GM19351 (cell line): ENCODE measurements around the gene RNF115.
"Not testable (repeated sequence)": the region's sequence is repeated elsewhere in the genome, so short reads cannot be mapped to it uniquely, and the experiment has no call there.

Experiments used
- ATAC-seq: cut with Tn5 transposase; IDR thresholded peaks from one replicate; pipeline ENCODE4 v1.9.1; 2021; ENCODE audit warnings: mild to moderate bottlenecking, moderate library complexity; ENCODE audit not compliant: unreplicated experiment

Gene RNF115

DNA sequence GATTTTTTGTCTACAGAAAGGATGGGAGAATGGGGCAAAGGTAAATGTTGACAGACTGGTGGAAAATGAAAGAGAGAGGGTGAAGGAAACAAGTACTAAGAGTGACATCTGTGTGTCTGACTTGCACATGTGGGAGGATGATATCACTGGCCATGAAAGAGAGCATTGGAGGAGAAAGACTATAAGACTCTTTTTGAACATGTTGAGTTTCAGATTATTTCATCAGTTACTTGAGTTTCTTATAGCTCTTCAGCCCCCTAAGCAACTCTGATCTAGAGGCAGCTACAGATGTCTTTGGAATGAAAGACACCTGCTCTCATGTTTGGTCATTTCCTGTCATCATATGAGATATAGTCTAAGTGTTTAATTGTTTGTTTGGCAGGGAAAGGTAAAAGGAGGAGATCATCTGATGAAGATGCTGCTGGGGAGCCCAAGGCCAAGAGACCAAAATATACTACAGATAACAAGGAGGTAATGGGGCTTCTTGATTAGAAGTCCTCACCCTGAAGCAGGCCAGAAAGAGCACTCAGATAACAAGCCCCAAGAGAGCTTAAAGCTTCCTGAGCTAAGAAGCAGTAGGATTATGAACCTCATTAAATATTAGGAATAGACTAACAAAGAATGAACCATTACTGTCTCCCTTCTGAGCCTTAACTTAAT, 4.6 kb upstream of the RNF115 start:
- ATAC-seq = no peak

DNA sequence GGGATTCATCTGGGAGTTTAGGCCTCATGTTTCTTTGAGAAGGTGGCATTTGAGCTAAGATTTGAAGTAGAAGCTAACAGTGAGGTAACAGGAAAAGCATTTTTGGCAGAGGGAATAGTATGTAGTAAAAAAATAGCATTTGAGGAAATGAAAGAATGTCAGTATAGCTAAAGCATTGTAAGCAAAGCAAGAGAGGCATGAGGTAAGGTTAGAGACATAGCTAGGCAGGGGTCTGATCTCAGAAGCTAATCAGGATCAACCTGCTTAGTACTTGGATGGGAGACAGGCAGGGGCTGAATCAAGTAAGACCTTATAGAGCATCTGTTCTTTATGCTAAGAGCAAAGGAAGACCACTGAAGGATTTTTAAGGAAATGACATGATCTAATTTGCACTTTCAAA, 4.1 kb upstream of the RNF115 start:
- no peak for ATAC-seq

DNA sequence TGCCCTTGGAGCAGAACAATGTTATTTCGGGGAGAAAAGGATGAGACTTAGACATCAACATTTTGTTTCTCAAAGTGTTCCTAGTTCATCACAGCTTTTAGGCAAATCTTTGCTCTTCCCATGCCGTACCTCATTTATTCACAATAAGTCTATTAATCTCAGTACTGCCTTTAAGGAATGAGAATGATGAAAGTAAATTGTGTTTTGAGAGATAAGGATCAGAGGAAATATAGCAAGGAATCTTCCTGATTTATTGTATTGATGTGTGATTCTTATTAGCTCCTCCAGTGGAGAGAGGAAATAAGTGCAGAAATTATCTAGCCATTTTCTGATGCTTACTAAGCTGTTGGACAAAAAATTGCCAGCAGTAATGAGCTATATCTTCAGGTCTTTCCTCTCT, 2.1 kb upstream of the RNF115 start:
- no peak for ATAC-seq

DNA sequence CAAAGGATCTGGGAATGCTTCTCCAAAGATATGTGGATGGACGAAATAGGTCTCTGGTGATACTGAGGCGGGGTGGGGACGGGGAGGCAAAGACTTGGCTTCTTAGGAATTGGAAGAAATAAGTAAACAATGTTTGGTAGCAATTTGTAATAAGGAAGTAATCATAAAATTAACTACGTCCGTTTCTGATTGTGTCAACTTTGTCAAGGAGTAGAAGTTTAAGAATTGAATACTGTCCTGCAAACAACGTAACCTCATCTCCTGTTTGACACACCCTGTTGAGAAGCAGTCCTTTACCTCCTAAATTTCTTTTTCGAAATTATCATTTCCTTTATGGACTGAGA, 576 bp upstream of the RNF115 start:
- ATAC-seq = no peak

DNA sequence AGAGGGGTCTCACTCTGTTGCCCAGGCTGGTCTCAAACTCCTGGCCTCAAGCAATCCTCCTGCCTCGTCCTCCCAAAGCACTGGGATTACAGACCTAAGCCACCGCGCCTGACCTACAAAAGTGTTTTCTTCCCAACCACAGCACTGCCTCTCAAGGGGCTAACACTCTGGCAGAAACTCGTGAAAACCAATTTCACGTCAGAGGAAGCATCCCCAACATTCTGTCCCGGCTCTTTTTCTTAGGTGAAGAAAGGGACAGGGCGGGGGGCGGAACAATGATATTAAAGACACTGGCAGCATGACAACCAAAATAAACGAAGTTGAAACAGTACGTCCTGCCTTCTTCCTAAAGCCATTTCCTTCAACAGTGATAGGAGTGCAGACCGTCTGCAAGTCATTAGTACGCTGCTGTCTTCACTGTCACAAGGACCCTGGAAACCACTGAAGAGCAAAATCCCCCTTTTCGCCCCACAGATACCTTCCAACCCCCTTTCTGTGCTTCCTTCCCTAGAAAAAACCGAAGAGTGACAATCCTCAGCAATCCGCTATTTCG, 1.0 kb downstream of the RNF115 start:
- ATAC-seq = not testable (repeated sequence)

DNA sequence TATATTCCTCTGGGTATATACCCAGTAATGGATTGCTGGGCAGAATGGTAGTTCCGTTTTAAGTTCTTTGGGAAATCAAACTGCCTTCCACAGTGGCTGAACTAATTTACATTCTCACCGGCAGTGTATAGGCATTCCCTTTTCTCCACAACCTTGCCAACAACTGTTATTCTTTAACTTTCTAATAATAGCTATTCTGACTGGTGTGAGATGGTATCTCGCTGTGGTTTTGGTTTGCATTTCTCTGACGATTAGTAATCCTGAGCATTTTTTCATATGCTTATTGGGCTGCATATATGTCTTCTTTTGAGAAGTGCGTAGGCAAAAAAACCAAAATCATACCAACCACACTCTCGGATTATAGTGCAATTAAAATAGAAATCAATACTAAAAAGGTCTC, 5.8 kb downstream of the RNF115 start:
- not testable (repeated sequence) for ATAC-seq

DNA sequence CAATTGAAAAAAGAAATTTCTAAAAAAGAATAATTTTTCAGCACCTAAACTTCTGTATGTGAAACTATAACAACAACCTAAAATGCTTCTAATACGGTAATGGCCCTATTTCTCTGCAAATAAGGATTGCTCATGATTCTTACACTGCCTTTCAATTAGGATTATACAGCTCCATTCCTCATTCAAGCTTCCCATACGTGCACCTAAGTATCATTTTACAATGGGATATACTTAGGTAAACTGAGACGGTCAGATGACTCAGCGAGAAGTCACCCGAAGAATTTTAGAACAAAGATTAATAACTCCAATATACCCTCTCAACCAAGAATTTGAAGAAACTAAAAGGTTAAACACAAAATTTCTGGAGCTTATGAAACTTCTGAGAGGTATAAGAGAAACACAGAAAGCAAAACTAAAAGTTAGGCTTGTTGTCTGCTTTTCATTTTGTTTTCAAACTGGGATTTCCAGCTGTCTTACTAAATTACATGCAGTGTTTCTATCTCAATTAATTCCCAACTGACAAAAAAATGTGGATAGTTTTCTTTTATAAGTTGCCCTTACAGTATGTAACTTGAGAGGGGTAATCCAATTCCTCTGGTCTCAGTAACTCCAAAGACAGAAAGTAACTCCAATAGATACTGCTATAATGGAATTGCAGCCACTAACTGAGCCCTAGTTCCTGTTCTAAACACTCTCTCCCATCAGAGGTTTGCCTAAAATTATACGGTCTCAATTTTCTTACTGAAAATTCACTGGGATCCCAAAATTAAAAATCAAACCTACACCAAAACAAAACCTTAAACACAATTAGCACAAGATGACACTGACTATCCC, 10.7 kb downstream of the RNF115 start:
- ATAC-seq = not testable (repeated sequence)

DNA sequence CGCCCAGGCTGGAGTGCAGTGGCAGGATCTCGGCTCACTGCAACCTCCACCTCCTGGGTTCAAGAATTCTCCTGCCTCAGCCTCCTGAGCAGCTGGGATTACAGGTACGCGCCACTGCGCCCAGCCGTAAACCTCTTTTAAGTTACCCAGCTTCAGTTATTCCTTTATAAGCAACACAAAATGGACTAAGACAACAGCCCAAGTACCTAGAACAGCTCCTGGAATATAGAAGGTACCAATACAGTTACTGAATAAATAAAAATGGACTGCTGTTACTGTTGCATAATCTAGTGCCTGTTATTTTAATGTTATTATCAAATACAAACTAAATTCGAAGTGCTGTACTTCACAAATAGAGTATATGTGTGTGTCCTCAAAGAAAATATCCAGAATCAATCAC, 17.1 kb downstream of the RNF115 start:
- ATAC-seq = no peak

DNA sequence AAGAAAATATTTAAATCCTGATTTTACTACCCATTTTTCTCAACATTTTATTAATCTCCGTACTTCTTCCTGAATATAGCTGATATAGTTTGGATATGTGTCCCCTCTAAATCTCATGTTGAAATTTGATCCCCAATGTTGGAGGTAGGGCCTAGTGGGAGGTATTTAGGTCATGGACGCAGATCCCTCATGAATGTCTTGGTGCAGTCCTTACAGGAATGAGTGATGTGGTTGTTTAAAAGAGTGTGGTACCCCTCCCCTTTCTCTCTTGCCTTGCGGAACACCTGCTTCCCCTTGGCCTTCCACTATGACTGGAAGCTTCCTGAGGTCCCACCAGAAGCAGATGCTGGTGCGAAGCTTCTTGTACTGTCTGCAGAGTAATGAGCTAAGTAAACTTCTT, 17.5 kb downstream of the RNF115 start:
- ATAC-seq = no peak

DNA sequence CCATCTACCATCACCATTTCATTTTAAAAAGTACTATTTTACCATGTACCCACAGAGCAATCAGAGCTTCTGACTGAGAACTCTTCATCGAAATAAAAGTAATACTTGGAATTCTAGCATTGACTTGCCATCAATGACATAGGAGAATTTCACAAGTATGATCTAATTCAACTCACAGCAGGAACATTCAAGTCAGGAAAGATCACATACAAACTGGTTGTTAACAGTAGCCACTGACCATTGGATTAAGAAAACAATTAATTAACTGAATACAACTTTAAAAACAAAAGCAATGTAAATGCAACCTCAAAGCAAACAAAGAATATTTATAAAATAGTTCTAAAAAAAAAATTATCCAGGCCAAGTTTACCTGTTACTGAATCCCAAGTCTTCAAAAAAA, 18.8 kb downstream of the RNF115 start:
- ATAC-seq = no peak

DNA sequence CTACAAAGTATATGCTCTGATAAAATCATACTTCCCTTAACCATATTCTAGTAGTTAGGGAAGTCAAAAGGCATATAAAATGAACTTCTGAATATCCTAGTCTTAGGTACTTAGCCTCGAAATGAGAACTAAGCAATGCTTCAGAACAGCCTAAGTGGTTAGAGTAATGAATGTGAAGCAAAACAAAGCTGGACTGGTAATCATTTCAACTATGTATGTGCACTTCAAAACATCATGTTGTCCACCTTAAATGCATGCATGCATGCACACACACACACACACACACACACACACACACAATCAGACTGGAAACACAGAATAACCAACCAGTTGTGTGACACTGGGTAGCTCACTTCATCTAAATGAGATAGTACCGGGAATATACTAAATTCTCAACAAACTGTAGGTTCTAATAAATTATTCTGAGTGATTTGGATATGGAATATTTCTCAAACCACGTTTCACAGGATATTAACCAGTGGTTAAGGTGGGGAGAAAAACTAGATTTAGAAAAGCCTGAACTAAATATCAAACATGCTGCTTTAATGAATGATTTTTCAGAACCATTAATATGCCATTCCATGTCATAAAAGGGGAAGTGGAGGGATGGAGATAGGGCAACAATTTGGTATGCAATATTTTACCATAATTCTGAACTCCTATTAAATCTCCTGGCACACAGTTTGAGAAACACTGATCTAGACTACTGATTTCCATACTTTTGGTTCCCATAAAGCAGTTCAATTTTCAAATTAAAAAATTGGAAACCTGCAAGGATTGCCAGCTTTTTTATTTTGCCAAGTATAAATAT, 19.5 kb downstream of the RNF115 start:
- ATAC-seq = no peak

DNA sequence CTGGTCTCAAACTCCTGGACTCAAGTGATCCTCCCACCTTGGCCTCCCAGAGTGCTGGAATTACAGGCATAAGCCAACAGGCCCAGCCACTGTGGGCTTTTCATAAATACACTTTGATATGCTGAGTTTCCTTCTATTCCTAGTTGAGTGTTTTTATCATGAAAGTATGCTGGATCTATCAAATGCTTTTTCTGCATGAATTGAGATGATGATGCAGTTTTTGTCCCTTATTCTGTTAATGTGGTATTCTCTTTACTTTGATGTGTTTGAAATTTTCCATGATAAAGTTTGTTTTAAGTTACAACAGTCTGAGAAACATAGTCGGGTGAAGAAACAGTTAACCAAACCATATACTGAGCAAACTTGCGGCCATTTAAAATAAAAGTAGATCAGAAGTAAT, 24.1 kb downstream of the RNF115 start:
- no peak for ATAC-seq

DNA sequence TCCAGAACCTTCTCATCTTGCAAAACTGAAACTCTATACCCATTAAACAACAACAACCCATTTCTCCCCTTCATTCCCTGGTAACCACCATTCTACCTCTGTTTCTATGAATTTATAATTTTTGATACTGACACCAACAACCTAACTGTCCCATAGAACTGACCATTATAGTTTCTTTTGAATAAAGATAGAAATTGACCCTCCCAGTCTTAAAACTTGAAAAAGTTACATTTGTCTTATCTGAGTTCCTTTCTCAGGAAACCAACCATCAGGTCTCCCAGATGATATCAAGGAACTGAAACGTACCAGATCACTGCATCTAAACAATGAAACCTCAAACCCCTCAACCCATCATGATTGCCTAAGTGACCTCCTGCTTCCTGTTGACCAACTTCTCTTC, 27.1 kb downstream of the RNF115 start:
- ATAC-seq = no peak

DNA sequence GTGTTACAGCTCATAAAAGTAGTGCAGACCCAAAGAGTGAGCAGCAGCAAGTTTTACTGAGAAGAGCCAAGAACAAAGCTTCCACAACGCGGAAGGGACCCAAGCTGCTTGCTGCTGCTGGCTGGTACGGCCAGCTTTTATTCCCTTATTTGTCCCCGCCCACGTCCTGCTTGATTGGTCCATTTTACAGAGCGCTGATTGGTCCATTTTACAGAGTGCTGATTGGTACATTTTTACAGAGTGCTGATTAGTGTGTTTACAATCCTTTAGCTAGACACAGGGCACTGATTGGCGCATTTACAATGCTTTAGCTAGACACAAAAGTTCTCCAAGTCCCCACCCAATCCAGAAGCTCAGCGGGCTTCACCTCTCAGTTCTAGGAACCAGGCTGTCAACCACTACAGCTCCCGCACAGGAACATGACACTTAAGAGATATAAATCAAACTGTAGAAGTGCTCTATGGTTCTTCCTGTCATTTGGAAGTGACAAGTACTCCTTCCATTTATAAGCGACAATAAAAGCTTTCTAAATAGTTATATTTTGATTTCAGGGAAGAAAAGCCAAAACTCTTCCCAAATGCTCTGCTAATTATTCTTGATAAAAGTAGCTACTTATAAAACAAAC, 28.5 kb downstream of the RNF115 start:
- ATAC-seq = no peak

DNA sequence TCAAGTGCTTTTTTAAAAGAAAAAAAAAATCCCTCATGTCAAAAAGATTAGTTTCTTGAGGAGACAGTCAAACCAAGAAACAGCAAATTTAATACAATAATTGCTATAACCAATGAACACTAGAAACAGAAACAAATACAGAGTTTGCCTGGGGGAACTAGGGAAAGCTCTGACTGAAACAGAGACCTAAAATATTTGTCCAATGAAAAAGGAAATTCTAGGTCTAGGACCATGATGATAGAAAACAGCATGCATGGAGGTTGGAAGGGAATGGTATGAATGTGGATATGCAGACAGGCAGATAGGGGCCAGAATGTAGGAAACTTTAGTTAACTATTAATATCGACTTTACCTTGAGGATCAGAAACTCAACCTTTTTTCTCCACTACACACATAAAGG, 31.4 kb downstream of the RNF115 start:
- ATAC-seq = no peak

DNA sequence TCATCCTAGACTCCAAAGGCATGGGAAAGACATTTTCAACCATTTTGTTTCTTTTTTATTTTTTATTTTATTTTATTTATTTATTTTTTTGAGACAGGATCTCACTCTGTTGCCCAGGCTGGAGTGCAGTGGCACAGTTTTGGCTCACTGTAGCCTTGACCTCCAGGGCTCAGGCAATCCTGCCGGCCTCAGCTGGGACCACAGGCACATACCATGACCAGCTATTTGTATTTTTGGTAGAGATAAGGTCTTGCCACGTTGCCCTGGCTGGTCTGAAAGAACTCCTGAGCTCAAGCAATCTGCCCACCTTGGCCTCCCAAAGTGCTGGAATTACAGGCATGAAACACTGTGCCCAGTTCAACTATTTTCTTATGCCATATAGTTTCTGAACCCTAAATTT, 32.0 kb downstream of the RNF115 start:
- ATAC-seq = not testable (repeated sequence)

DNA sequence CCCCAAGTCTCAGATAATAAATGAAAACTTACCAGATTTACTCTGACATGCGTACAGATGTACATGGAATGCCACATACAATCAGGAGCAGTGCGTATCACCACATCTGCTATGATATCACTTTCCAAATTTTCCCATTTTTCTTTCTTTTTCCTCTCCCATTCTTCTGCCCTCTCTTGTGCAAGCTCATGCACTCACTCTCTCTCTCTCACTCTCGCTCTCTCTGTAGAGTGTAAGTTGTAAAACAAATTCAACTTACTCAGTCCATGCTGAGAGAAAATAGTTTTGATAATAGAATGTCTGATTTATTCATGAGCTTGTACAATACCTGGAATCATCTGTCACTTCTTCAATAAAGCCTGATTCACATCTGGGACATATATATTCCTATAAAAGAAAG, 35.3 kb downstream of the RNF115 start:
- ATAC-seq = no peak

DNA sequence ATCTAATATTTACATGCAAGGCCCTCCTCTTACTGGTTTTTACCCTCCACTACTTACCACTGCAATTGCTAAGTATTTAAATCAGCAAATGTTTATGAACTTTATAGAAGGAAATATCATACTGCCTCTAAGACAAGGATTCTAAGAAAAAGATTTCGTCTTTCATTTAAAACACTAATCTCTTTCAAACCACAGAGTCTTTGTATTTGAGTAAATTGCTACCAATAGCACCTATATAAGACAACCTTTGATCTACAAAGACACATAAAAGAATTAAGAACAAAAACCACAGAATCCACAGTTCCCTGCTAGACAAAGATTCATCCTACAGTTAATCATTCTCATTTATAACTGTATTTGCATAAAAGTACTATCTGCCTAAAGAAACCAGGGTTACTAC, 37.6 kb downstream of the RNF115 start:
- ATAC-seq = no peak

DNA sequence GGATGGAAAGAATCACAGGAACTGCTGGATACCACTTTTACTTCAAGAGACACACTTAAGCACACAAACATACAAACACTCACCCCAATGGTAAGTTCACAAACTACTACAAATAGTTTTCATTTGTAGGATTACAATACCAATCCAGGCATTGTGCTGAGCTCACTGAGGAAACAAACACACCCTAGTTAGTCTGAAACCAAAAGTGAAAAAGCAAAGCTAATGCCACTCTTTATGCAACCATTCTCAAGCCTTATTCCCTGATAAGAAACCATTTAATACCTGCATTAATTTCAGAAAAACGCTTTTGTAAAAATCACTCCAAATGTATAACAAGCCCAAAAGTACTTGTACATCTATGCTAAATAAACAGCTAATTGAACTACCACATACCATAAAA, 38.3 kb downstream of the RNF115 start:
- ATAC-seq = no peak

DNA sequence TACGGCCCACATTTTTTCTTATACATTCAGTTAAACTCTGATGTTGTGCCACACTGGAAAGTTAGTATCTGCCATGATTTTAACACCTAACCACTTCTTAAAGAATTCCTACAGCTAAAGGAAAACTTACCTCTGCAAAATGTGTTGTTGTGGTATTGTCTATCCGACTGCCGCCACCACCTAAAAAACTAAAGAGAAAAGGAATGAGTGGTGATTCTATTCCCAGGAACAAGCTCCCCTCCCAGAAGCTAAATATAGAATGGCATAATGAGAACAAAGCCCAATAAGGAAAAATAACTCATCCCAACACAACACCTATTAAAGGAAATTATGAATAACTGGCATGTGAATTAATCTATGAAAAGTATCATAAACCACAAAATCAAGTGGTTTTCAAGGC, 39.5 kb downstream of the RNF115 start:
- no peak for ATAC-seq
